Measurements from ENCODE around the gene CARM1.
"Not testable (repeated sequence)": the region's sequence is repeated elsewhere in the genome, so short reads cannot be mapped to it uniquely, and the experiment has no call there.

The CARM1 gene

GRCh38 chr19:10836479-10837330 is 34.6 kb upstream of the CARM1 start:
- FAIRE-seq: no peak
- DNase-seq (ENCODE audit: insufficient read length, low spot score): no peak
- no peak for TF ChIP-seq POLR2A (IDR thresholded peaks at IDR 0.05; ENCODE audit: low read depth, low read length)

- DNase-seq (ENCODE audit: insufficient read length, low spot score); FAIRE-seq: not testable (repeated sequence)
Measured at GRCh38 chr19:10837649-10838048, 33.7 kb upstream of the CARM1 start.

- no peak for TF ChIP-seq POLR2A (IDR thresholded peaks at IDR 0.05; ENCODE audit: low read depth, low read length)
- DNase-seq (ENCODE audit: insufficient read length, low spot score) (no peak), FAIRE-seq (no peak)
Measured at GRCh38 chr19:10838377-10838776, 33.0 kb upstream of the CARM1 start.

- TF ChIP-seq POLR2A (IDR thresholded peaks at IDR 0.05; ENCODE audit: low read depth, low read length): no peak
- no peak for DNase-seq (ENCODE audit: insufficient read length, low spot score)
- FAIRE-seq: no peak
Measured at GRCh38 chr19:10839114-10840050, 32.0 kb upstream of the CARM1 start.

GRCh38 chr19:10842788-10843187 is 28.6 kb upstream of the CARM1 start:
- DNase-seq (ENCODE audit: insufficient read length, low spot score): no peak
- FAIRE-seq: no peak
- no peak for TF ChIP-seq POLR2A (IDR thresholded peaks at IDR 0.05; ENCODE audit: low read depth, low read length)

GRCh38 chr19:10846500-10847202 is 24.7 kb upstream of the CARM1 start:
- no peak for FAIRE-seq
- no peak for TF ChIP-seq POLR2A (IDR thresholded peaks at IDR 0.05; ENCODE audit: low read depth, low read length)
- no peak for DNase-seq (ENCODE audit: insufficient read length, low spot score)

GRCh38 chr19:10848230-10848856 is 23.0 kb upstream of the CARM1 start, which contains the start of gene C19orf38:
TSS of gene C19orf38 (plus strand) at chr19:10848415. CDS start at chr19:10848509, 94 bp downstream.
- FAIRE-seq: no peak
- no peak for TF ChIP-seq POLR2A (IDR thresholded peaks at IDR 0.05; ENCODE audit: low read depth, low read length)
- no peak for DNase-seq (ENCODE audit: insufficient read length, low spot score)

GRCh38 chr19:10850631-10851030 is 20.7 kb upstream of the CARM1 start:
- no peak for DNase-seq (ENCODE audit: insufficient read length, low spot score)
- no peak for FAIRE-seq
- TF ChIP-seq POLR2A (IDR thresholded peaks at IDR 0.05; ENCODE audit: low read depth, low read length): no peak

GRCh38 chr19:10852098-10852800 is 19.1 kb upstream of the CARM1 start:
- peak; percentile 61 for DNase-seq (ENCODE audit: insufficient read length, low spot score)
- FAIRE-seq: peak; percentile 75
- TF ChIP-seq POLR2A (IDR thresholded peaks at IDR 0.05; ENCODE audit: low read depth, low read length): no peak

- DNase-seq (ENCODE audit: insufficient read length, low spot score) (no peak), FAIRE-seq (no peak)
- no peak for TF ChIP-seq POLR2A (IDR thresholded peaks at IDR 0.05; ENCODE audit: low read depth, low read length)
Measured at GRCh38 chr19:10852941-10853340, 18.4 kb upstream of the CARM1 start.

- DNase-seq (ENCODE audit: insufficient read length, low spot score): no peak
- TF ChIP-seq POLR2A (IDR thresholded peaks at IDR 0.05; ENCODE audit: low read depth, low read length): no peak
- FAIRE-seq: no peak
Measured at GRCh38 chr19:10854350-10855089, 16.8 kb upstream of the CARM1 start.

GRCh38 chr19:10855879-10856522 is 15.4 kb upstream of the CARM1 start:
- no peak for FAIRE-seq
- TF ChIP-seq POLR2A (IDR thresholded peaks at IDR 0.05; ENCODE audit: low read depth, low read length): no peak
- no peak for DNase-seq (ENCODE audit: insufficient read length, low spot score)

- DNase-seq (ENCODE audit: insufficient read length, low spot score); FAIRE-seq: not testable (repeated sequence)
Measured at GRCh38 chr19:10856899-10857298, 14.5 kb upstream of the CARM1 start.

Data from H54 (cell line).